Omental fat pad (tissue), 4 donors: ENCODE data around the gene CUL1. TPM values are rescaled to one million over a fixed set of nuclear protein-coding genes. Genes with fewer than 3 reads are reported as not detected.
"Not testable (repeated sequence)": the region's sequence is repeated elsewhere in the genome, so short reads cannot be mapped to it uniquely, and the experiment has no call there.

Experiments used
- ATAC-seq: fragments of 150-250 bp; one replicate; pipeline ENCODE4 v1.9.1; 2016; ENCODE audit warnings: mild to moderate bottlenecking, moderate library complexity; ENCODE audit not compliant: low FRiP score
- DNase-seq: peaks from one replicate; pipeline ENCODE4 v3.0.0-alpha.2; 2019; ENCODE audit warnings: low spot score
- total RNA-seq, 4 donors: library from RNA; depleted of rRNA; stranded (reverse); fragments of >200 nt; gene quantifications; one replicate each; pipeline ENCODE4 v1.1.0, GENCODE V29; 2016
- TF ChIP-seq, protein P1 (sequence below), 3 donors: fragments of 450-650 bp; IDR thresholded peaks; one replicate each; pipeline ENCODE4 v1.5.1; 2016 to 2017; ENCODE audit warnings: antibody characterized with exemption in 3 of 3, mild to moderate bottlenecking in 3 of 3, moderate library complexity in 2 of 3

The CUL1 gene
- total RNA-seq, 4 donors from 2014 or later, result 47.0 to 74.5 (median 55.7) TPM

DNA sequence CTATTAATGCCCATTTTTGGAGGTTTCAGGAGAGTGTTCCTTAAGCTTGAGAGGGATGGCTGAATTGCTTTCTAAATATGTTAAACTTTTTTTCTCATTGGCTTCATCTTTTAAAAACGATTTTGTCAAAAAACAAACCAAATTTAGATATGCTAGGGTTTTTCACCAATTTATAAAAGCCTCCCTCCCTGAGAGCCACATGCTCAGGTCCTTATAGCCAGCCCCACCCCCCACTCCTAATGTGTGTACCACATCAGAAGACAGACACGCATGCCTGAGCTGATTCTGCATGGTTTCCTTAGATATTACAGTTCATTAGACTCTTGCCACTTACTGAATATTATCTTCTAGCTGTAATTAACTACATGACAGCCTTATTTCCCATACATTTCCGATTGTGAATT is 2.0 kb downstream of the CUL1 start:
- TF ChIP-seq, protein P1, sequence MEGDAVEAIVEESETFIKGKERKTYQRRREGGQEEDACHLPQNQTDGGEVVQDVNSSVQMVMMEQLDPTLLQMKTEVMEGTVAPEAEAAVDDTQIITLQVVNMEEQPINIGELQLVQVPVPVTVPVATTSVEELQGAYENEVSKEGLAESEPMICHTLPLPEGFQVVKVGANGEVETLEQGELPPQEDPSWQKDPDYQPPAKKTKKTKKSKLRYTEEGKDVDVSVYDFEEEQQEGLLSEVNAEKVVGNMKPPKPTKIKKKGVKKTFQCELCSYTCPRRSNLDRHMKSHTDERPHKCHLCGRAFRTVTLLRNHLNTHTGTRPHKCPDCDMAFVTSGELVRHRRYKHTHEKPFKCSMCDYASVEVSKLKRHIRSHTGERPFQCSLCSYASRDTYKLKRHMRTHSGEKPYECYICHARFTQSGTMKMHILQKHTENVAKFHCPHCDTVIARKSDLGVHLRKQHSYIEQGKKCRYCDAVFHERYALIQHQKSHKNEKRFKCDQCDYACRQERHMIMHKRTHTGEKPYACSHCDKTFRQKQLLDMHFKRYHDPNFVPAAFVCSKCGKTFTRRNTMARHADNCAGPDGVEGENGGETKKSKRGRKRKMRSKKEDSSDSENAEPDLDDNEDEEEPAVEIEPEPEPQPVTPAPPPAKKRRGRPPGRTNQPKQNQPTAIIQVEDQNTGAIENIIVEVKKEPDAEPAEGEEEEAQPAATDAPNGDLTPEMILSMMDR (IDR thresholded peaks at IDR 0.05), result no peak
- no peak for ATAC-seq
- DNase-seq, result no peak

DNA sequence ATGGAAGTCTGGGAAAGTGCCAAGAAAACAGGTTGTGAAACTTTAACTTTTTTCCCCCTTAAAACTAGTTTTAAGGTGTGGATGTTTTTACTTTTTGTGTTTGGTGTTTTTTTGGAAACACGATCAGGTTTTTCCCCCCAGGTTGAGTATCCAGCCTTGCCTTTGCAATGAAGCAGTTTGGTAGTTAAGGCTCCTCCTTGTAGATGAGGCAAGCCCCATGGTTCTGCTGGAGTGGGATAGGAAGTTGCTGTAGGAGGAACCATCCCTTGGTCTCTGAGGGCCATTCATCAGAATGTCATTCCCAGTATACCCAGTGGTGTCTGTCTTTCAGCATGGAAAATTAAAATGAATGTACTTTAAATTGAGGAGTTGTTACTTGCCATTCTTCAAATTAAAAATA is 2.7 kb downstream of the CUL1 start:
- DNase-seq, result no peak
- ATAC-seq, result no peak
- TF ChIP-seq, protein P1 (IDR thresholded peaks at IDR 0.05), result no peak

DNA sequence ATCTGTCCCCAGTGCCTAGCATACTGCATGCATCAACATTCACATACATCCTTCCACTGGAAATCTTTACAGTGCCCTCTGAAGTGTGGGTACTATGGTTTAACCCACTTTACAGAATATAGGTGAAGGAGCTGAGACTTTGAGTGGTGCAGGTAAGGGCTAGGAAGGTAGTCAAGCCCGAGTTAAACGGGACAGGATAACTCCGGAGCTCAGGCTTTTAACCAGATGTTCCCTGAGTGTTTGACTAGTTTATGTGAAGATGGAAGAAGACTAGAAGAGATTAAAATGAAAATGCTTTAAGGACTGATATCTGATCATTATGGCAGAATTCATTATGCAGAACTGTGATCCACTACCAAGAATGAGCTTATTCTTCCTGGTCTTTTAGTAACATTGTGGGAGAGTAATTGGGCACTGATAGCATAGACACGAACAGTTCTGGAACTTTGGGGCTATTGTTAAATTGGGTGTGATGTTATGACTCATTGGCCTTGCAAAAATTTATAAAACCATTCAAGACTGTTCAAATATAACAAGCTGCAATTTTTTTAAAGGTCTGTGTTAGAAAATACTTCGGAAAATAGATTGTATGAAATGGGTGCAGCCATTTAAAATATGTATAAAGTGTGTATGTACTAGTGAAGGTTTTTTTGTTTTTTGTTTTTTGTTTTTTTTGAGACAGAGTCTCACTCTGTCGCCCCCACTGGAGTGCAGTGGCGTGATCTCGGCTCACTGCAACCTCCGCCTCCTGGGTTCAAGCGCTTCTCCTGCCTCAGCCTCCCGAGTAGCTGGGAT is 4.4 kb downstream of the CUL1 start:
- no peak for ATAC-seq
- DNase-seq, result no peak
- TF ChIP-seq, protein P1 (IDR thresholded peaks at IDR 0.05), result no peak

DNA sequence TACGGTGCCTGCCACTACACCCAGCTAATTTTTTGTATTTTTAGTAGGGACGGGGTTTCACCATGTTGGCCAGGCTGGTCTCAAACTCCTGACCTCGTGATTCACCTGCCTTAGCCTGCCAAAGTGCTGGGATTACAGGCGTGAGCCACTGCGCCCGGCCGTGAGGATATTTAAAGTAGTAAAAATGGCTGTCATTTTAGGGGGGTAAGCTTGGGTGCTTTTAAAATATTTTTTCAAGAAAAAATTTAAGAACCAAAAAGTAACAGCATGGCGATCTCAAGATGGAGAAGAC is 4.9 kb downstream of the CUL1 start:
- ATAC-seq, DNase-seq: not testable (repeated sequence)

DNA sequence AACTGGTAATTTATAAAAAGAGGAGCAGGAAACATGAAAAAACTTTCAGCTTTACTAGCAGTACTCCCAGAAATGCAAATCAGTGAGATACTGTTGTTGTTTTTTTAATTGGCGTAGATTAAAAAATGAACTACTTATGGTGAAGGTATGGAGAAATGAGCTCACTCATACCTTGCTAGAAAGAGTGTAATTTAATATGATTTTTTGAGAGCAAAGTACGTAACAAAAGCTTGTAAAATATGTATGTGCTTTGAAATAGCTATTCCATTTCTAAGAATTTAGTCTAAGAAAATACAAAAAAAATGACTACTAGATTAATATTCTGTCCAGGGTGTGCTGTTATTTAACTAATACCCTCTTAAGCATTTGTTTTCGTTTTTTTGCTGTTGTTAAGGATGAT is 5.5 kb downstream of the CUL1 start:
- TF ChIP-seq, protein P1 (IDR thresholded peaks at IDR 0.05), result no peak
- ATAC-seq, result no peak
- no peak for DNase-seq

DNA sequence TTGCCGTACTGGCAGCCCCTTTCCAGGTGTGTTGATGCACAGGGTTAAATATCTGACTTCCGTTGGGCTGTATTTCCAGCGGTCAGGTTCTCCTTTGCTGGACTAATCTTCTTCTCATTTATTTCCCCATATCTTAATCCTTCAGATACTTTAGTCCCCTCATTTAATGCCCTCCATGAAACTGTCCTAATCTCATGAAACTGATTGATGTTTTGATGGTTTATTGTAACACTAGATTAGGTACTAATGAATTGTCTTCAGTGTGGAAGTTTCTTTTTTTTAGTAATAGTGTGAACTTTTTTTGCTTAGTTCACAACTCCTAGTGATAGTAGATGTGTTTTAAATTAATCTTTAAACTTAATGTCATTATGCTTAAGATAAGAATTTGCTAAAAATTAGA is 6.3 kb downstream of the CUL1 start:
- no peak for ATAC-seq

DNA sequence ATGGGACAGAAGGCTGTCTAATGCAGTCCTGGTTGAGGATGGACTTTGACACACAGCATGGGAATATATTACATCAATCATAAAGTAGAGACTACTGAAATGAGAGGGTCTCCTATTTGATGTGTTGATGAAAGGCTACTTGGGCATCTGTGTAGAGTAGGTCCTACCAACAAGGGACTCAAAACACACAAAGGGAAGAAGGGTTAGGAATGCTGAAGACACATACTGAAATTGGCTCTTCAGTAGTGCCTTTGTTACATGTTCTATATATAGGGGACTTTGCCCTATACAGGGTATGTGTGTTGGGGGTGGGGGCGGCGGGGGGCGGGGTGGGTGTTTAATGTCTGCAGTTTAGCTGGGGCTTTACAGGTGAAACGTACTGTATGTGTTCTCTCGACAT is 7.7 kb downstream of the CUL1 start:
- TF ChIP-seq, protein P1 (IDR thresholded peaks at IDR 0.05), result no peak
- no peak for ATAC-seq
- no peak for DNase-seq

More for the DNA sequence above, 6.3 kb downstream of the CUL1 start:
- no peak for DNase-seq
- TF ChIP-seq, protein P1 (IDR thresholded peaks at IDR 0.05), result no peak
